Measurements from ENCODE around the gene ZDHHC1. TPM values are rescaled to one million over a fixed set of nuclear protein-coding genes. Genes with fewer than 3 reads are reported as not detected.

ZDHHC1 gene
- total RNA-seq, 4 donors from 2014 or later, result 33.3 to 63.8 (median 50.9) TPM

DNA sequence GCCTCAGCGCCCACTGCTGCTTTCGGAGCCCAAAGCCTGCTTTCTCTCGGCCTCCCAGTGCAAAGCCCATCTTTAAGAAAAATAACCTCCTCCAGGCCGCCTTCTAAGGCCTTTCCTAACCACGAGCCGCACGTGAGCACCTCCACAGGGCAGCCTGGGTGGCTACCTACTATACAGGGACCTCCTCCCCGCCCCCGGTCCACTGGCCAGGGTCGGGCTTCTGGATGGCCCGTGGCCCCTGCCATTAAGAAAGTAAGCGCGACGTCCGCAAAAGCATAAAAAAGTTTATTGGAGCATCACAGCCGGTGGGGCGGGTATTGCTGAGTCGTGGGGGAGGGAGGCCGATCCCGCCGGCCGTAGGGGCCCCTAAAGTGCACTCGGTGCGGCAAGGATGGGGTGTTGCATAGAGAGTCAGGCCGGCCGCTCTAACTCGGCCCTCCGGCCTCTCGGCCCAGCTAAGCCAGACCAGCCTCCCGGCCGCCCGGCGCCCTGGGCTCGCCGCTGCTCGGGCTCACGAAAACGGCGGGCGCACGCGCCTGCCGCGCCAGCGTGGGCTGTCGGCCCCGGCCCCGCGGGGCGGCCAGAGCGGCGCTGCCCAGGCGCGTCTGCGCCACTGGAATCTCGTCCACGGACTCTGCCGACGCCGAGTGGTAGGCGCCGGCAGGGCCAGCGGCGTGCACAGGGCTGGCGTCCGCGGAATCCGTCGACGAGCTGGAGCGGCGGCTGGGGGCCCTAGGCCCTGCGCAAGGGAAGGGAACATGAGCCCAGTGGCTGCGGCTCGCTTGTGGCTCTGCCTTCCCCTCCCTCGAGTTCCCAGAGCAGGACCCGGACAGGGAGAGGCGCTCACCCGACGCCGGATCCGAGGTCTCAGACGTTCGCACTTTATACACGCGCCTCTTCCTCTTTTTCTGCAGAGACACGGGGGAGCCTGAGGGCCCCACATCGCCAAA lies 21.8 kb downstream of the ZDHHC1 start:
- Histone ChIP-seq H3K36me3 (no peaks in the 10 kb centered on the region), H3K4me1 (peaks cover 26 to 68% of the 10 kb centered on the region in 2 donors), H3K4me3 (replicated peaks in 1 of 3) (no peak overlapping the region), H3K27ac (peak overlapping the region in 1 of 3 donors; percentile 46), H3K9me3 (no peaks in the 10 kb centered on the region), H3K27me3 (no peaks in the 10 kb centered on the region)
- TF ChIP-seq, protein P1, sequence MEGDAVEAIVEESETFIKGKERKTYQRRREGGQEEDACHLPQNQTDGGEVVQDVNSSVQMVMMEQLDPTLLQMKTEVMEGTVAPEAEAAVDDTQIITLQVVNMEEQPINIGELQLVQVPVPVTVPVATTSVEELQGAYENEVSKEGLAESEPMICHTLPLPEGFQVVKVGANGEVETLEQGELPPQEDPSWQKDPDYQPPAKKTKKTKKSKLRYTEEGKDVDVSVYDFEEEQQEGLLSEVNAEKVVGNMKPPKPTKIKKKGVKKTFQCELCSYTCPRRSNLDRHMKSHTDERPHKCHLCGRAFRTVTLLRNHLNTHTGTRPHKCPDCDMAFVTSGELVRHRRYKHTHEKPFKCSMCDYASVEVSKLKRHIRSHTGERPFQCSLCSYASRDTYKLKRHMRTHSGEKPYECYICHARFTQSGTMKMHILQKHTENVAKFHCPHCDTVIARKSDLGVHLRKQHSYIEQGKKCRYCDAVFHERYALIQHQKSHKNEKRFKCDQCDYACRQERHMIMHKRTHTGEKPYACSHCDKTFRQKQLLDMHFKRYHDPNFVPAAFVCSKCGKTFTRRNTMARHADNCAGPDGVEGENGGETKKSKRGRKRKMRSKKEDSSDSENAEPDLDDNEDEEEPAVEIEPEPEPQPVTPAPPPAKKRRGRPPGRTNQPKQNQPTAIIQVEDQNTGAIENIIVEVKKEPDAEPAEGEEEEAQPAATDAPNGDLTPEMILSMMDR (IDR thresholded peaks at IDR 0.05), result no peak
- no peak for TF ChIP-seq POLR2A (IDR thresholded peaks at IDR 0.05)
- peak; percentile 33 to 34 for DNase-seq
- intact Hi-C loops (cut with DNase I), result no loop called here
- 14 to 25% methylated on average over 31 to 48 of the region's 88 CpGs for WGBS, 2 donors

DNA sequence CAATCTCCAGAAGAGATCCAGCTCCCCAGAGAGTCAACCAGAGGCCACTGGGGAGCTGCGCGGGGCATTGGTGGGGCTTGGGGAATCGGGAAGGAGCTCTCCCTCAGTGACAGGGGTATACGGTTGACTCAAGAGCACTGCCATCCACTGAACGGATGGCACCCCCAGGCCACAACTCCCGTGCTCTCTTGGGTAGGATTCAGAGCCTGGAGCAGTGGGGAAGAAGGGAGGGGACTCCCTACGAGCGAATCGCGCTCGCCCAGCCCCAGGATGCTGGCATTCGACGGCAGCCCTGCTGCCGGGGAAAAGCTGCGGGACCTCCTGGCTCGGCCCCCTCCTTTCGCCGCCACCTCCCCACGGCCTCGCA lies 22.5 kb downstream of the ZDHHC1 start:
- Histone ChIP-seq H3K9me3 (no peaks in the 10 kb centered on the region), H3K36me3 (no peaks in the 10 kb centered on the region), H3K27ac (peak overlapping the region in 2 of 3 donors; percentile 26 to 46), H3K4me3 (replicated peaks in 1 of 3) (peak overlapping the region in 1 of 3 donors; percentile 20), H3K4me1 (peaks cover 23 to 63% of the 10 kb centered on the region in 2 donors), H3K27me3 (no peaks in the 10 kb centered on the region)
- no peak for TF ChIP-seq POLR2A (IDR thresholded peaks at IDR 0.05)
- TF ChIP-seq, protein P1 (IDR thresholded peaks at IDR 0.05), result no peak
- WGBS, 2 donors, result 0% methylated on average over 6 of the region's 20 CpGs; no CpG with 5 or more reads in 1 of the 2 donors
- intact Hi-C loops (cut with DNase I), result no loop called here
- no peak for DNase-seq

DNA sequence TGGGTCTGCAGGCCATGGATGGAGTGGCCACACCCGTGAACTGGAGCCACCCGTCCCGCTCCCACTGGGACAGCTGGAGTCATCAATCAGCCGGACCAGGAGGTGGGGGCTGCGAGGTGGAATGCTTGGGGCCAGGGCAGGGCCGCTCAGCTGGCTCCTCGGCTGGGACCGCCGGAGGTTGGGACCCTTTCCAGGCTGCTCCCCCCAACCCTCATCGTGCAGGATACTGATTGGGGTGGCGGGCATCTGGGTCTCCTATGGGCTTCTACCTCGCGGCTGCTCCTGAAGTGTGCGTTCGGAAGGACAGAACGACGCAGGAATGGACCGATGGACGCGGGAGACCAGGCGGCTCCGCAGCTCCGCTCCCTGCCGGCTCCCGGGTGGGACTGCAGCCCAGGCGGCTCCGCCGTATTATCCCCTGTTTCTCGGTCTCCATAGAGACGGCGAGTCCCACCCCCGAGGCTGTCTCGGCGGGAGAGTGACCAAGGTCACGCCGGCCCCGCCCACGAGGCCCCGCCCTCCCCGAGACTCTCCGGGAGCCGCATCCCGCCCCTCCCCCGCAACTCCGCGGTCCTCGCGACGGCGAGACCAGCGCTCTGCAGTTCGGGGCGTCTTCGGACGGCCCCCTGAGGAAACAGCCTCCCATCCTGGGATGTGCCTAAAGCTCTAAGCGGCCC lies 23.0 kb downstream of the ZDHHC1 start, which contains the start of gene TPPP3:
Gene TPPP3 (minus strand): TSS at position 388 of the 677 bp plus-strand sequence. CDS start 2,387 bp downstream, outside the sequence.
- Histone ChIP-seq H3K4me3 (replicated peaks in 1 of 3) (peak within 1 kb of the TSS in 1 of 3 donors; percentile 20), H3K4me1 (peaks cover 23 to 63% of the 10 kb centered on the region in 2 donors), H3K36me3 (no peaks in the 10 kb centered on the region), H3K9me3 (no peaks in the 10 kb centered on the region), H3K27ac (peak within 1 kb of the TSS in 2 of 3 donors; percentile 26 to 46), H3K27me3 (no peaks in the 10 kb centered on the region)
- 0 to 1% methylated on average over 2 to 17 of the region's 56 CpGs for WGBS, 2 donors
- TF ChIP-seq, protein P1 (IDR thresholded peaks at IDR 0.05), result peak in 5 of 6 experiments; percentile 25 to 66 (median 45)
- no peak for TF ChIP-seq POLR2A (IDR thresholded peaks at IDR 0.05)
- peak; percentile 72 to 75 for DNase-seq
- intact Hi-C loops (cut with DNase I), result no loop called here

DNA sequence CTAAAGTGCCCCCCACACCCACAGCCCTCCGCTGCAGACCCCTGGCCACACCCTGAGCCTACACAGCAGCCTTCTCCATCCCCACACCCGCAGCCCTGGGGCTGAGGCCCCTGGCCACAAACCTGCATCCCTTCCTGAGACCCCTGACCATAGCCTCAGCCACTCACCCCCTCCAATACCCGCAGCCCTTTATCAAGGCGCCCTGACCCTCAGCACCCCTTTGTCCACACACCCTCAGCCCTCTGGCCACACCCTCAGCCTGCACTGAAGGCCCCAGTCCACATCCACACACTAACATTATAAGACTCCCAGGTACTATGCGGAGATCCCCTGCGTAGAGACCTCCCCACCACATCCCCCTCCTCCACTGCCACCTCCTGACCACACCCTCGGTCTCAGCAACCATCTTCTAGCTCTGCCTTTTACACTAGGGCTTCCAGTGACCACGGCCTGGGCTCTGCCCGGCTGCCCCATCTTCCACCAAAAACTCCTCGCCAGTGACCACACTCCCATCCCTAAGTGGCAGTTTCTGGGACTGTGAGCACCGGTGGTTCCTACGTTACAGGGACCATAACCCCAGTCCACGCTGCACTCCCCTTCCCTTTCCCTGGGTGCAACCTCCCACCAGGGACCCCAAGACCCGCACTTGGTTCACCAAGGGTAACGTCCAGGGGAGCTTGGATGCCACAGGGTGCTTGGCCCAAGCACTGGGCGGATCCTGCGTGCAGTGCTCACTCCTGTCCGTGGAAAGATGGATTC lies 23.8 kb downstream of the ZDHHC1 start:
- WGBS, 2 donors, result 79 to 83% methylated on average over 17 to 18 of the region's 18 CpGs
- TF ChIP-seq, protein P1 (IDR thresholded peaks at IDR 0.05), result no peak
- TF ChIP-seq POLR2A (IDR thresholded peaks at IDR 0.05), result no peak
- H3K36me3 ChIP-seq, result no peaks in the 10 kb centered on the region
- no peak overlapping the region for H3K4me3 ChIP-seq (replicated peaks in 1 of 3)
- H3K4me1 ChIP-seq, result peaks cover 23 to 58% of the 10 kb centered on the region in 2 donors
- intact Hi-C loops (cut with DNase I), result no loop called here
- H3K27ac ChIP-seq, result no peak overlapping the region
- no peaks in the 10 kb centered on the region for H3K9me3 ChIP-seq
- no peaks in the 10 kb centered on the region for H3K27me3 ChIP-seq
- no peak for DNase-seq

Data from thyroid gland (tissue), 4 donors.